HCT116 (cell line): ENCODE data around the gene CYP2B6. TPM values are rescaled to one million over a fixed set of nuclear protein-coding genes. Genes with fewer than 3 reads are reported as not detected.

Experiments used
- ATAC-seq: fragments of 200-7000 bp; cut with Tn5 transposase; 2 replicates; pipeline ENCODE4 v1.9.1; 2020; ENCODE audit warnings: mild to moderate bottlenecking, moderate library complexity
- BruUV-seq: library from RNA; stranded (reverse); fragments of 400-500 nt; replicated peaks from 2 replicates; lab custom pipeline; 2021; lab: Mats Ljungman, UMichigan
- CTCF ChIA-PET: fragments of 300-600 bp; sonication (Branson Sonifier 250); formaldehyde crosslinking; loops from one replicate; lab custom pipeline; 2021; ENCODE audit warnings: antibody characterized with exemption; lab: Charles Lee
- POLR2A ChIA-PET: fragments of 300-600, 350-600 bp; sonication (Branson Sonifier 250); formaldehyde crosslinking; loops from one replicate; lab custom pipeline; 2021; ENCODE audit warnings: antibody characterized with exemption; lab: Charles Lee
- RAD21 ChIA-PET, 2 experiments: fragments of 300-600 bp; sonication (Branson Sonifier 250); formaldehyde crosslinking; loops; one replicate each; lab custom pipeline; 2023; ENCODE audit warnings: low total read pairs in 2 of 2; ENCODE audit not compliant: uncharacterized antibody in 2 of 2, unreplicated experiment in 2 of 2, low non-redundant PET in 1 of 2; lab: Charles Lee
- DNase-seq: peaks from one replicate; pipeline ENCODE4 v3.0.0-alpha.2; 2010; ENCODE audit warnings: low read depth, low spot score
- H2AFZ ChIP-seq: fragments of 200-600 bp; shearing (Covaris generic), sonication (generic); 2 replicates; pipeline ENCODE4 v1.6.1; 2017; ENCODE audit warnings: low read depth, mixed run types, mixed read lengths, antibody characterized with exemption, low read length; ENCODE audit not compliant: poor library complexity, severe bottlenecking
- H3K27ac ChIP-seq: 2 replicates; pipeline ENCODE4 v1.5.1; 2012; ENCODE audit warnings: low read depth, low read length
- H3K27me3 ChIP-seq: fragments of 200-600 bp; sonication (generic); 2 replicates; pipeline ENCODE4 v1.6.1; 2016; ENCODE audit warnings: mixed run types, low read length, mixed read lengths; ENCODE audit not compliant: insufficient read depth
- H3K36me3 ChIP-seq, 2 experiments: fragments of 200-500 bp in 1 of 2; fragments of 200-600 bp in 1 of 2; sonication (Bioruptor generic) in 1 of 2; sonication (generic) in 1 of 2; 2 replicates each; pipeline versions ENCODE4 v1.5.1 to v1.6.1; 2014 to 2016; ENCODE audit warnings: low read length in 2 of 2, inconsistent platforms in 1 of 2, mixed read lengths in 1 of 2, mixed run types in 1 of 2; ENCODE audit not compliant: insufficient read depth in 2 of 2, control insufficient read depth in 1 of 2
- H3K4me1 ChIP-seq, 2 experiments: fragments of 200-600 bp in 1 of 2; sonication (generic) in 1 of 2; 2 replicates each; pipeline versions ENCODE4 v1.5.1 to v1.6.1; 2012 to 2017; ENCODE audit warnings: low read length in 2 of 2, inconsistent platforms in 1 of 2, mild to moderate bottlenecking in 1 of 2, mixed read lengths in 1 of 2, mixed run types in 1 of 2, moderate library complexity in 1 of 2; ENCODE audit not compliant: insufficient read depth in 2 of 2, control insufficient read depth in 1 of 2
- H3K4me2 ChIP-seq: fragments of 200-600 bp; sonication (generic); 2 replicates; pipeline ENCODE4 v1.6.1; 2017; ENCODE audit warnings: mixed run types, low read length, mixed read lengths
- H3K4me3 ChIP-seq, 2 experiments: fragments of 200-600 bp in 1 of 2; sonication (generic) in 1 of 2; replicated peaks in 1 of 2; 2 replicates each; pipeline ENCODE4 v1.5.1; 2011 to 2016; ENCODE audit warnings: low read length in 2 of 2, control low read depth in 1 of 2, low read depth in 1 of 2, mild to moderate bottlenecking in 1 of 2, mixed read lengths in 1 of 2, mixed run types in 1 of 2
- H3K79me2 ChIP-seq: fragments of 200-600 bp; sonication (generic); 2 replicates; pipeline ENCODE4 v1.6.1; 2017; ENCODE audit warnings: mild to moderate bottlenecking, mixed run types, low read length, moderate library complexity, mixed read lengths; ENCODE audit not compliant: insufficient read depth
- H3K9ac ChIP-seq: fragments of 200-600 bp; sonication (generic); 2 replicates; pipeline ENCODE4 v1.6.1; 2016; ENCODE audit warnings: low read length, mixed read lengths
- H3K9me2 ChIP-seq: fragments of 200-600 bp; sonication (generic), shearing (Covaris generic); 2 replicates; pipeline ENCODE4 v1.6.1; 2017; ENCODE audit warnings: mixed run types, mild to moderate bottlenecking, moderate library complexity; ENCODE audit not compliant: insufficient read depth
- H3K9me3 ChIP-seq, 2 experiments: fragments of 200-500 bp in 1 of 2; fragments of 200-600 bp in 1 of 2; sonication (Bioruptor generic) in 1 of 2; sonication (generic) in 1 of 2; 2 replicates each; pipeline ENCODE4 v1.6.1; 2014 to 2017; ENCODE audit warnings: low read length in 2 of 2, mixed read lengths in 2 of 2, inconsistent platforms in 1 of 2, low read depth in 1 of 2, mild to moderate bottlenecking in 1 of 2, mixed run types in 1 of 2, moderate library complexity in 1 of 2; ENCODE audit not compliant: control insufficient read depth in 1 of 2, insufficient read depth in 1 of 2
- H4K20me1 ChIP-seq: fragments of 200-600 bp; sonication (generic), shearing (Covaris generic); 2 replicates; pipeline ENCODE4 v1.6.1; 2017; ENCODE audit warnings: mixed run types, mild to moderate bottlenecking, moderate library complexity; ENCODE audit not compliant: insufficient read depth
- CEBPB ChIP-seq: IDR thresholded peaks from 2 replicates; pipeline ENCODE4 v1.6.1; 2012; ENCODE audit warnings: low read depth
- EGR1 ChIP-seq: IDR thresholded peaks from 2 replicates; pipeline ENCODE4 v1.6.1; 2012; ENCODE audit warnings: low read depth
- ELF1 ChIP-seq: IDR thresholded peaks from 2 replicates; pipeline ENCODE4 v1.6.1; 2012; ENCODE audit warnings: low read depth, borderline replicate concordance
- EZH2phosphoT487 ChIP-seq: fragments of 200-600 bp; IDR thresholded peaks from 2 replicates; pipeline ENCODE4 v1.6.1; 2018; ENCODE audit warnings: antibody characterized with exemption, borderline replicate concordance
- FOSL1 ChIP-seq: IDR thresholded peaks from 2 replicates; pipeline ENCODE4 v1.6.1; 2012; ENCODE audit warnings: low read depth
- JUND ChIP-seq: IDR thresholded peaks from 2 replicates; pipeline ENCODE4 v1.6.1; 2012
- POLR2A ChIP-seq: IDR thresholded peaks from 2 replicates; pipeline ENCODE4 v1.7.0; 2011; ENCODE audit warnings: borderline replicate concordance; ENCODE audit not compliant: insufficient read depth, insufficient read length; ENCODE audit errors: extremely low read depth
- SIN3A ChIP-seq: IDR thresholded peaks from 2 replicates; pipeline ENCODE4 v1.6.1; 2012; ENCODE audit warnings: low read depth
- SRF ChIP-seq: IDR thresholded peaks from 2 replicates; pipeline ENCODE4 v1.6.1; 2012; ENCODE audit warnings: low read depth
- TCF7L2 ChIP-seq: IDR thresholded peaks from 2 replicates; pipeline ENCODE4 v1.7.0; 2011; ENCODE audit warnings: borderline replicate concordance, inconsistent platforms; ENCODE audit not compliant: insufficient read depth, insufficient read length; ENCODE audit errors: extremely low read depth
- YY1 ChIP-seq: IDR thresholded peaks from 2 replicates; pipeline ENCODE4 v1.6.1; 2011; ENCODE audit warnings: low read length, low read depth, moderate library complexity, mild to moderate bottlenecking; ENCODE audit not compliant: insufficient replicate concordance; ENCODE audit errors: extremely low read depth
- intact Hi-C: fragments of 100-400 bp; cut with micrococcal nuclease; formaldehyde crosslinking; loops from 2 replicates; pipeline ENCODE4 v1.10.0; 2022
- total RNA-seq: library from RNA; stranded (reverse); gene quantifications from one replicate; pipeline ENCODE4 v1.2.1, GENCODE V29; 2021; ENCODE audit not compliant: unreplicated experiment
- TF ChIP-seq, protein P1 (sequence below): IDR thresholded peaks from 2 replicates; pipeline ENCODE4 v1.6.1; 2012
- TF ChIP-seq, protein P2 (sequence below): IDR thresholded peaks from 2 replicates; pipeline ENCODE4 v1.6.1; 2011; ENCODE audit warnings: mild to moderate bottlenecking, low read length, moderate library complexity; ENCODE audit not compliant: insufficient replicate concordance; ENCODE audit errors: extremely low read depth
- TF ChIP-seq, protein P3 (sequence below), 3 experiments: fragments of 200-600 bp in 1 of 3; sonication (generic) in 1 of 3; IDR thresholded peaks in 2 of 3; conservative IDR thresholded peaks in 1 of 3; 2 replicates each; pipeline ENCODE4 v1.5.1; 2012 to 2017; ENCODE audit warnings: low read depth in 2 of 3, low read length in 2 of 3, antibody characterized with exemption in 1 of 3, borderline replicate concordance in 1 of 3, control low read depth in 1 of 3, mild to moderate bottlenecking in 1 of 3, mixed read lengths in 1 of 3, mixed run types in 1 of 3, moderate library complexity in 1 of 3; ENCODE audit not compliant: insufficient read depth in 1 of 3
- TF ChIP-seq, protein P4 (sequence below): IDR thresholded peaks from 2 replicates; pipeline ENCODE4 v1.6.1; 2012

Gene CYP2B6
- total RNA-seq, 1 experiment from 2014 or later, result 0.74 TPM

DNA sequence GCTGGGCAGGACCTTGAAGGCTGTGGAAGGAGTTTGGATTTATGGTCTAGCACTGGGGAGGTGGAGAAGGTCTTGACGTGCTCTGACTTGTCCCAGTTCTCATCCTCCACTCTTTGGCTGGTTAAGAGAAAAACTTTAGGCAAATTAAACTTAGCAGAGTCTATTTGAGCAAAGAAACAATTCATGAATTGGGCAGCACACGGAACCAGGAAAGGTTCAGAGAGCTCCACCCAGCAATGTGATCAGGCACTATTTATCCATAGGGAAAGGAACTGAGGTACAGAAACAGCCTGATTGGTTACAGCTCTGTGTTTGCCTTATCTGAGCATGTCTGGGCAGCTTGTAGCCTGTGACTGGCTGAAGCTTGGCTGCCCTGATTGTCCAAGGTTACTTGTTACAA, 45.4 kb upstream of the CYP2B6 start:
- peaks cover 50% of the 10 kb centered on the region for H3K27me3 ChIP-seq
- no peak for DNase-seq
- no peaks in the 10 kb centered on the region for H3K36me3 ChIP-seq

DNA sequence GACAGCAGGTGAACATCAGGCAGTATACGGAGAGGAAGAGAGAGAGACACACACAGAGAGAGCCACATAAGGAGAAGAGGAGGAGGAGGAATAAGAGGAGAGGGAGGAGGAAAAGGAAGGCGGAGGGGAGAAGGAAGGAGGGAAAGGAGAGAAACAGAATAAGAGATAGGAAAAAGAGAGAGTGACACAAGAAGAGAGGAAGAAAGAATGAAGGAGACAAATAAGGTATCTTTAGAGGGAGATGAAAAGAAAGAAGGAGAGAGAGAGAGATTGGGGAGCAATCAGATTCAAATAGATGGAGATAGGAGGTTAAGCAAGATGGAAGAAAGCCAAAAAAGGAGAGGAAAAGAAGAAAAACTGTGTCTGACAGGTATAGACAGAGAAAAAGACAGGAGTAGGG, 44.0 kb upstream of the CYP2B6 start:
- Histone ChIP-seq H2AFZ (no peak overlapping the region), H3K4me3 (no peak overlapping the region), H3K9ac (no peak overlapping the region), H3K79me2 (no peaks in the 10 kb centered on the region), H3K36me3 (no peaks in the 10 kb centered on the region), H3K27me3 (peaks cover 43% of the 10 kb centered on the region), H3K4me2 (no peak overlapping the region), H4K20me1 (no peaks in the 10 kb centered on the region), H3K27ac (no peak overlapping the region), H3K9me2 (no peaks in the 10 kb centered on the region), H3K9me3 (no peaks in the 10 kb centered on the region), H3K4me1 (no peaks in the 10 kb centered on the region)
- ATAC-seq, result no peak
- no peak for DNase-seq
- ChIA-PET POLR2A (no interaction called here), CTCF (no interaction called here), RAD21 (no interaction called here)
- BruUV-seq, result no TSS peak
- TF ChIP-seq FOSL1 (no peak), JUND (no peak), SIN3A (no peak), CEBPB (no peak), ELF1 (no peak), TCF7L2 (no peak), EGR1 (no peak), YY1 (no peak), POLR2A (no peak), SRF (no peak)
- TF ChIP-seq, protein P1, sequence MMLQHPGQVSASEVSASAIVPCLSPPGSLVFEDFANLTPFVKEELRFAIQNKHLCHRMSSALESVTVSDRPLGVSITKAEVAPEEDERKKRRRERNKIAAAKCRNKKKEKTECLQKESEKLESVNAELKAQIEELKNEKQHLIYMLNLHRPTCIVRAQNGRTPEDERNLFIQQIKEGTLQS, result no peak
- TF ChIP-seq, protein P2, sequence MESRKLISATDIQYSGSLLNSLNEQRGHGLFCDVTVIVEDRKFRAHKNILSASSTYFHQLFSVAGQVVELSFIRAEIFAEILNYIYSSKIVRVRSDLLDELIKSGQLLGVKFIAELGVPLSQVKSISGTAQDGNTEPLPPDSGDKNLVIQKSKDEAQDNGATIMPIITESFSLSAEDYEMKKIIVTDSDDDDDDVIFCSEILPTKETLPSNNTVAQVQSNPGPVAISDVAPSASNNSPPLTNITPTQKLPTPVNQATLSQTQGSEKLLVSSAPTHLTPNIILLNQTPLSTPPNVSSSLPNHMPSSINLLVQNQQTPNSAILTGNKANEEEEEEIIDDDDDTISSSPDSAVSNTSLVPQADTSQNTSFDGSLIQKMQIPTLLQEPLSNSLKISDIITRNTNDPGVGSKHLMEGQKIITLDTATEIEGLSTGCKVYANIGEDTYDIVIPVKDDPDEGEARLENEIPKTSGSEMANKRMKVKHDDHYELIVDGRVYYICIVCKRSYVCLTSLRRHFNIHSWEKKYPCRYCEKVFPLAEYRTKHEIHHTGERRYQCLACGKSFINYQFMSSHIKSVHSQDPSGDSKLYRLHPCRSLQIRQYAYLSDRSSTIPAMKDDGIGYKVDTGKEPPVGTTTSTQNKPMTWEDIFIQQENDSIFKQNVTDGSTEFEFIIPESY, result no peak
- TF ChIP-seq, protein P3, sequence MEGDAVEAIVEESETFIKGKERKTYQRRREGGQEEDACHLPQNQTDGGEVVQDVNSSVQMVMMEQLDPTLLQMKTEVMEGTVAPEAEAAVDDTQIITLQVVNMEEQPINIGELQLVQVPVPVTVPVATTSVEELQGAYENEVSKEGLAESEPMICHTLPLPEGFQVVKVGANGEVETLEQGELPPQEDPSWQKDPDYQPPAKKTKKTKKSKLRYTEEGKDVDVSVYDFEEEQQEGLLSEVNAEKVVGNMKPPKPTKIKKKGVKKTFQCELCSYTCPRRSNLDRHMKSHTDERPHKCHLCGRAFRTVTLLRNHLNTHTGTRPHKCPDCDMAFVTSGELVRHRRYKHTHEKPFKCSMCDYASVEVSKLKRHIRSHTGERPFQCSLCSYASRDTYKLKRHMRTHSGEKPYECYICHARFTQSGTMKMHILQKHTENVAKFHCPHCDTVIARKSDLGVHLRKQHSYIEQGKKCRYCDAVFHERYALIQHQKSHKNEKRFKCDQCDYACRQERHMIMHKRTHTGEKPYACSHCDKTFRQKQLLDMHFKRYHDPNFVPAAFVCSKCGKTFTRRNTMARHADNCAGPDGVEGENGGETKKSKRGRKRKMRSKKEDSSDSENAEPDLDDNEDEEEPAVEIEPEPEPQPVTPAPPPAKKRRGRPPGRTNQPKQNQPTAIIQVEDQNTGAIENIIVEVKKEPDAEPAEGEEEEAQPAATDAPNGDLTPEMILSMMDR (IDR thresholded peaks at IDR 0.05 in 2 of 3, conservative IDR thresholded peaks at IDR 0.05 in 1 of 3; ENCODE audit: borderline replicate concordance in 1 of 3, insufficient read depth in 1 of 3, low read depth in 2 of 3, low read length in 2 of 3), result no peak
- TF ChIP-seq, protein P4, sequence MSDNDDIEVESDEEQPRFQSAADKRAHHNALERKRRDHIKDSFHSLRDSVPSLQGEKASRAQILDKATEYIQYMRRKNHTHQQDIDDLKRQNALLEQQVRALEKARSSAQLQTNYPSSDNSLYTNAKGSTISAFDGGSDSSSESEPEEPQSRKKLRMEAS, result no peak
- intact Hi-C loops, result no loop called here

More for the DNA sequence above, 45.4 kb upstream of the CYP2B6 start:
- no peak overlapping the region for H3K9ac ChIP-seq
- no peak for TF ChIP-seq EZH2phosphoT487
- no TSS peak for BruUV-seq
- RAD21 ChIA-PET, result no interaction called here
- ATAC-seq, result no peak
- no peaks in the 10 kb centered on the region for H4K20me1 ChIP-seq
- H3K9me2 ChIP-seq, result no peaks in the 10 kb centered on the region
- no peaks in the 10 kb centered on the region for H3K4me1 ChIP-seq
- intact Hi-C loops, result no loop called here
- no peaks in the 10 kb centered on the region for H3K9me3 ChIP-seq
- H2AFZ ChIP-seq, result no peak overlapping the region
- H3K27ac ChIP-seq, result no peak overlapping the region
- no peak overlapping the region for H3K4me2 ChIP-seq
- POLR2A ChIA-PET, result no interaction called here
- CTCF ChIA-PET, result no interaction called here
- H3K4me3 ChIP-seq, result no peak overlapping the region
- H3K79me2 ChIP-seq, result no peaks in the 10 kb centered on the region
